ENCODE results near the gene WNT9B. TPM values are rescaled to one million over a fixed set of nuclear protein-coding genes. Genes with fewer than 3 reads are reported as not detected.

The WNT9B gene
- total and polyA plus RNA-seq, 9 of the 15 experiments (the other 6 are each of a cell fraction or from before 2014, with no cell fraction given), result not detected

DNA sequence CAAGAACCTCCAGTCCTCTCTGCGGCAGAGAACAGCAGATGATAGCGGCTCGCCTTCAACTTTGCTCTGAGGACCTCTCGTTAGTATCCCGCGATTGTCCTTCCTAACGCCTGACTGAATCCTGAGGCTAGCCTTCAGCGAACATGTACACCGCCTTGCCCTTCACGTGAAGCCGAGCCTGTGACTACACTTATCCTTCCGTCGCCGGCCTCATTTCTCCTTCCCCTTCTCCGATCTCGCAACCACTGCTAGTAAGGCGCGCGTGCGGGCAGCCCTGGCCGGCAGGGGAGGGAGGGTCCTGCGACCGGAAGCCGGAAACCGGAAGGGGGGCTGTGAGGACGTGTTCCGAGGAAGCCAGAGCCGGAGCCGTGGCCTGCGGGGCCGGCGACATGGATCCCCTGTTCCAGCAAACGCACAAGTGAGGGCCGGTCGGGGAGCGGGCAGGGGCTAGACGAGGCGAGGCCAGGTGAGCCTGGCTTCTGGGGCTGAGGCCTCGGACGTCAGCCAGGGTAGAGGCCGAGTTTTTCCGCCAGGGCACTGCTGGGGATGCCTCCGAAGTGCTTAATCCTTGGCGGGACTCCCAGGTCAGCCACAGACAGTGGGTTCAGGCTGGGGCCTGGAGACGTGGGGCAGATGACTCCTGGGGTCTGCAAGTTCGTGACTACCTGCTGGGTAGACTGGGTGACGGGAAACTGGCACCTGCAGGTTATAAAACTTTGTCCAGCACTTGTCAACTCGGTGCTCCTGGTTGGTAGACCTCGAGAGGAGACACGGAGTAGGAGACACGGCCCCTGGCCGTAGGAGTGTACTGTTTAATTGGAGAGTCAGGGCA is 71.6 kb downstream of the WNT9B start, which contains the start of gene GOSR2 (continued):
- TF ChIP-seq ZNF324 (CRISPR knock-in tag; IDR thresholded peaks at IDR 0.05) (0 out of 2 replicates have a peak, but pooled peaks have one; percentile 11), ZNF274 (IDR thresholded peaks at IDR 0.05; ENCODE audit: borderline replicate concordance, low read depth, low read length) (no peak), YBX1 (IDR thresholded peaks at IDR 0.05) (no peak), ETS2 (tag; IDR thresholded peaks at IDR 0.05; ENCODE audit: borderline replicate concordance, poor library complexity, severe bottlenecking) (no peak), ZSCAN32 (CRISPR knock-in tag; IDR thresholded peaks at IDR 0.05) (0 out of 2 replicates have a peak, but pooled peaks have one; percentile 17), ZNF384 (IDR thresholded peaks at IDR 0.05; ENCODE audit: low read depth, low read length) (no peak), HIVEP1 (CRISPR knock-in tag; IDR thresholded peaks at IDR 0.05) (no peak), ZZZ3 (IDR thresholded peaks at IDR 0.05) (peak; percentile 88), SMARCA4 (IDR thresholded peaks at IDR 0.05) (no peak)
- TF ChIP-seq, protein P1, sequence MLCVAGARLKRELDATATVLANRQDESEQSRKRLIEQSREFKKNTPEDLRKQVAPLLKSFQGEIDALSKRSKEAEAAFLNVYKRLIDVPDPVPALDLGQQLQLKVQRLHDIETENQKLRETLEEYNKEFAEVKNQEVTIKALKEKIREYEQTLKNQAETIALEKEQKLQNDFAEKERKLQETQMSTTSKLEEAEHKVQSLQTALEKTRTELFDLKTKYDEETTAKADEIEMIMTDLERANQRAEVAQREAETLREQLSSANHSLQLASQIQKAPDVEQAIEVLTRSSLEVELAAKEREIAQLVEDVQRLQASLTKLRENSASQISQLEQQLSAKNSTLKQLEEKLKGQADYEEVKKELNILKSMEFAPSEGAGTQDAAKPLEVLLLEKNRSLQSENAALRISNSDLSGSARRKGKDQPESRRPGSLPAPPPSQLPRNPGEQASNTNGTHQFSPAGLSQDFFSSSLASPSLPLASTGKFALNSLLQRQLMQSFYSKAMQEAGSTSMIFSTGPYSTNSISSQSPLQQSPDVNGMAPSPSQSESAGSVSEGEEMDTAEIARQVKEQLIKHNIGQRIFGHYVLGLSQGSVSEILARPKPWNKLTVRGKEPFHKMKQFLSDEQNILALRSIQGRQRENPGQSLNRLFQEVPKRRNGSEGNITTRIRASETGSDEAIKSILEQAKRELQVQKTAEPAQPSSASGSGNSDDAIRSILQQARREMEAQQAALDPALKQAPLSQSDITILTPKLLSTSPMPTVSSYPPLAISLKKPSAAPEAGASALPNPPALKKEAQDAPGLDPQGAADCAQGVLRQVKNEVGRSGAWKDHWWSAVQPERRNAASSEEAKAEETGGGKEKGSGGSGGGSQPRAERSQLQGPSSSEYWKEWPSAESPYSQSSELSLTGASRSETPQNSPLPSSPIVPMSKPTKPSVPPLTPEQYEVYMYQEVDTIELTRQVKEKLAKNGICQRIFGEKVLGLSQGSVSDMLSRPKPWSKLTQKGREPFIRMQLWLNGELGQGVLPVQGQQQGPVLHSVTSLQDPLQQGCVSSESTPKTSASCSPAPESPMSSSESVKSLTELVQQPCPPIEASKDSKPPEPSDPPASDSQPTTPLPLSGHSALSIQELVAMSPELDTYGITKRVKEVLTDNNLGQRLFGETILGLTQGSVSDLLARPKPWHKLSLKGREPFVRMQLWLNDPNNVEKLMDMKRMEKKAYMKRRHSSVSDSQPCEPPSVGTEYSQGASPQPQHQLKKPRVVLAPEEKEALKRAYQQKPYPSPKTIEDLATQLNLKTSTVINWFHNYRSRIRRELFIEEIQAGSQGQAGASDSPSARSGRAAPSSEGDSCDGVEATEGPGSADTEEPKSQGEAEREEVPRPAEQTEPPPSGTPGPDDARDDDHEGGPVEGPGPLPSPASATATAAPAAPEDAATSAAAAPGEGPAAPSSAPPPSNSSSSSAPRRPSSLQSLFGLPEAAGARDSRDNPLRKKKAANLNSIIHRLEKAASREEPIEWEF (CRISPR knock-in tag; IDR thresholded peaks at IDR 0.05), result no peak
- TF ChIP-seq, protein P2, sequence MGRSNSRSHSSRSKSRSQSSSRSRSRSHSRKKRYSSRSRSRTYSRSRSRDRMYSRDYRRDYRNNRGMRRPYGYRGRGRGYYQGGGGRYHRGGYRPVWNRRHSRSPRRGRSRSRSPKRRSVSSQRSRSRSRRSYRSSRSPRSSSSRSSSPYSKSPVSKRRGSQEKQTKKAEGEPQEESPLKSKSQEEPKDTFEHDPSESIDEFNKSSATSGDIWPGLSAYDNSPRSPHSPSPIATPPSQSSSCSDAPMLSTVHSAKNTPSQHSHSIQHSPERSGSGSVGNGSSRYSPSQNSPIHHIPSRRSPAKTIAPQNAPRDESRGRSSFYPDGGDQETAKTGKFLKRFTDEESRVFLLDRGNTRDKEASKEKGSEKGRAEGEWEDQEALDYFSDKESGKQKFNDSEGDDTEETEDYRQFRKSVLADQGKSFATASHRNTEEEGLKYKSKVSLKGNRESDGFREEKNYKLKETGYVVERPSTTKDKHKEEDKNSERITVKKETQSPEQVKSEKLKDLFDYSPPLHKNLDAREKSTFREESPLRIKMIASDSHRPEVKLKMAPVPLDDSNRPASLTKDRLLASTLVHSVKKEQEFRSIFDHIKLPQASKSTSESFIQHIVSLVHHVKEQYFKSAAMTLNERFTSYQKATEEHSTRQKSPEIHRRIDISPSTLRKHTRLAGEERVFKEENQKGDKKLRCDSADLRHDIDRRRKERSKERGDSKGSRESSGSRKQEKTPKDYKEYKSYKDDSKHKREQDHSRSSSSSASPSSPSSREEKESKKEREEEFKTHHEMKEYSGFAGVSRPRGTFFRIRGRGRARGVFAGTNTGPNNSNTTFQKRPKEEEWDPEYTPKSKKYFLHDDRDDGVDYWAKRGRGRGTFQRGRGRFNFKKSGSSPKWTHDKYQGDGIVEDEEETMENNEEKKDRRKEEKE (IDR thresholded peaks at IDR 0.05; ENCODE audit: borderline replicate concordance in 1 of 2, control insufficient read depth in 1 of 2, low read depth in 2 of 2, low read length in 1 of 2), result peak; percentile 12 to 26; a peak in 2 of 4 replicates
- TF ChIP-seq, protein P3, sequence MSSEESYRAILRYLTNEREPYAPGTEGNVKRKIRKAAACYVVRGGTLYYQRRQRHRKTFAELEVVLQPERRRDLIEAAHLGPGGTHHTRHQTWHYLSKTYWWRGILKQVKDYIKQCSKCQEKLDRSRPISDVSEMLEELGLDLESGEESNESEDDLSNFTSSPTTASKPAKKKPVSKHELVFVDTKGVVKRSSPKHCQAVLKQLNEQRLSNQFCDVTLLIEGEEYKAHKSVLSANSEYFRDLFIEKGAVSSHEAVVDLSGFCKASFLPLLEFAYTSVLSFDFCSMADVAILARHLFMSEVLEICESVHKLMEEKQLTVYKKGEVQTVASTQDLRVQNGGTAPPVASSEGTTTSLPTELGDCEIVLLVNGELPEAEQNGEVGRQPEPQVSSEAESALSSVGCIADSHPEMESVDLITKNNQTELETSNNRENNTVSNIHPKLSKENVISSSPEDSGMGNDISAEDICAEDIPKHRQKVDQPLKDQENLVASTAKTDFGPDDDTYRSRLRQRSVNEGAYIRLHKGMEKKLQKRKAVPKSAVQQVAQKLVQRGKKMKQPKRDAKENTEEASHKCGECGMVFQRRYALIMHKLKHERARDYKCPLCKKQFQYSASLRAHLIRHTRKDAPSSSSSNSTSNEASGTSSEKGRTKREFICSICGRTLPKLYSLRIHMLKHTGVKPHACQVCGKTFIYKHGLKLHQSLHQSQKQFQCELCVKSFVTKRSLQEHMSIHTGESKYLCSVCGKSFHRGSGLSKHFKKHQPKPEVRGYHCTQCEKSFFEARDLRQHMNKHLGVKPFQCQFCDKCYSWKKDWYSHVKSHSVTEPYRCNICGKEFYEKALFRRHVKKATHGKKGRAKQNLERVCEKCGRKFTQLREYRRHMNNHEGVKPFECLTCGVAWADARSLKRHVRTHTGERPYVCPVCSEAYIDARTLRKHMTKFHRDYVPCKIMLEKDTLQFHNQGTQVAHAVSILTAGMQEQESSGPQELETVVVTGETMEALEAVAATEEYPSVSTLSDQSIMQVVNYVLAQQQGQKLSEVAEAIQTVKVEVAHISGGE (CRISPR knock-in tag; IDR thresholded peaks at IDR 0.05), result peak; percentile 90 to 96 (median 96); a peak in 5 of 6 replicates

All from K562 (cell line).